GM08714 (cell line): Measurements from ENCODE around the gene CD8A.
"Not testable (repeated sequence)": the region's sequence is repeated elsewhere in the genome, so short reads cannot be mapped to it uniquely, and the experiment has no call there.

Experiments
- H3K4me3 ChIP-seq: fragments of 200-500 bp; sonication (Bioruptor generic); 2 replicates; pipeline ENCODE4 v1.5.1; 2014; ENCODE audit warnings: mild to moderate bottlenecking, low read length, inconsistent platforms
- ZNF274 ChIP-seq: IDR thresholded peaks from 2 replicates; pipeline ENCODE4 v1.6.1; 2012; ENCODE audit warnings: mild to moderate bottlenecking, low read depth, low read length

The CD8A gene

GRCh38 chr2:86744152-86744551 lies 46.6 kb downstream of the CD8A start:
- TF ChIP-seq ZNF274 = no peak

GRCh38 chr2:86741889-86742498 lies 48.7 kb downstream of the CD8A start:
- H3K4me3 ChIP-seq = not testable (repeated sequence)

More at GRCh38 chr2:86744152-86744551, 46.6 kb downstream of the CD8A start:
- no peak overlapping the region for H3K4me3 ChIP-seq

GRCh38 chr2:86739889-86740288 lies 50.8 kb downstream of the CD8A start:
- H3K4me3 ChIP-seq = not testable (repeated sequence)

GRCh38 chr2:86739485-86739884 lies 51.2 kb downstream of the CD8A start:
- not testable (repeated sequence) for H3K4me3 ChIP-seq

GRCh38 chr2:86734896-86735295 lies 55.8 kb downstream of the CD8A start:
- H3K4me3 ChIP-seq = not testable (repeated sequence)
